ENCODE results near the gene CXCL9.

- TF ChIP-seq CTCF (IDR thresholded peaks at IDR 0.05; ENCODE audit: low read length) (no peak), EZH2 (IDR thresholded peaks at IDR 0.05; ENCODE audit: borderline replicate concordance, low read length) (no peak)
These were observed 21.0 kb upstream of the CXCL9 start for GRCh38 chr4:76028350-76028765.
